ENCODE results near the gene DLL1. TPM values are rescaled to one million over a fixed set of nuclear protein-coding genes. Genes with fewer than 3 reads are reported as not detected.
A peak's percentile ranks its signal among the peaks of the same experiment; 100 is the strongest.

Gene DLL1
- total RNA-seq, 1 donor from 2014 or later, result 11.7 TPM

DNA sequence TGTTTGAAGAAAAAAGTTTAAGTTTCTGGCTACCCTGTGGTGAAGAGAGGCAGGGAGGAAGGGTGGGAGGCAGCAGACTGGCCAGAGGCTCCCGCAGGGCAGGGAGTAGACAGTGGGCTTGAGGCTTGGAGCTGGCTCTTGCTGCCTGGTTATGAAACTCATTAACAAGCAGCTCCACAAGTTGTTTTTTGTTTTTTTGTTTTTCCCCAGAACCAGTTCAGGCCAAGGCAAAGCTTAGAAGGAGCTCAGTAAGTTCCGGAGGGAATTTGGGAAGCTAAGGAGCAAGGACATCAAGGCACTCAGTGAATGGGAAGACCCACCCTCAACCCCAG, 4.0 kb downstream of the DLL1 start:
- DNase-seq (ENCODE audit: extremely low spot score, unreplicated experiment), result no peak
- no peak for TF ChIP-seq CTCF (conservative IDR thresholded peaks at IDR 0.05)
- peak overlapping the region; percentile 76 for H3K4me3 Mint-ChIP-seq
- H3K27ac Mint-ChIP-seq, result peak overlapping the region; percentile 41
- H3K36me3 Mint-ChIP-seq, result peaks cover 6% of the 10 kb centered on the region
- peaks cover 24% of the 10 kb centered on the region for H3K4me1 Mint-ChIP-seq (ENCODE audit: unreplicated experiment)
- H3K27me3 Mint-ChIP-seq, result peaks cover 48% of the 10 kb centered on the region
- H3K9me3 Mint-ChIP-seq, result no peaks in the 10 kb centered on the region

DNA sequence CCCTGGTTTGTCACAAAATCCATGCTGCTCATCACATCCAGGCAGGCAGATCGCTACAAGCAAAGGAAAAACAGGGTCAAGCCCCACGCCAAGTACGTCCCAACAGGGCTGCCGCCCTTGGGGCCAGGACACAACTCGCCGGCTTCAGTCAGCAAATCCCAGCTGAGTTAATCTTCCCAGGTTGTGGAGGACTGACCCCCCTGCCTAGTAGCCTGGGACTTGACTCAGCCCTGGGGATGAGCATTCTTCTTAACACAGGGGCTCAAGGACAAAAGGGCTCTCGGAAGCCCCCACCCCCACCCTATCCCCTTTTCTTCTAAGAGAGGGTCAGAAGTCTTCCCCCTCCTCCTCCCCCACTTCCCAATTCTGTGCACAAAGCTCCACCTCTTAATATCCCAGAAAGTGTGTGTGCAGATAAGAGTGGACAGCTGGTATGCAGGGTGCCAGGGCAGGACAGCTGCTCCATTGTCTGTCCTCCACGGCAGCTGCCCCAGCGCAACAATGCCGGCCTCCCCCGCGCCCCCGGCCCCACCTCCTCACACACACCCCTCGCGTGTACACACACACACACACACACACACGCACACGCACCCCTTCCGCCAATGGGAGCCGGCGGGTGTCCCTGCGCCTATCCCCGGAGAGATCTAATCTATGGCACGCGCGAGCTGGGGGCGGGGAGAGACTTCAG, 4.5 kb downstream of the DLL1 start:
- DNase-seq (ENCODE audit: extremely low spot score, unreplicated experiment), result no peak
- H3K4me3 Mint-ChIP-seq, result peak overlapping the region; percentile 76
- H3K4me1 Mint-ChIP-seq (ENCODE audit: unreplicated experiment), result peaks cover 21% of the 10 kb centered on the region
- peaks cover 6% of the 10 kb centered on the region for H3K36me3 Mint-ChIP-seq
- peak overlapping the region; percentile 41 for H3K27ac Mint-ChIP-seq
- no peaks in the 10 kb centered on the region for H3K9me3 Mint-ChIP-seq
- H3K27me3 Mint-ChIP-seq, result peaks cover 44% of the 10 kb centered on the region
- no peak for TF ChIP-seq CTCF (conservative IDR thresholded peaks at IDR 0.05)

DNA sequence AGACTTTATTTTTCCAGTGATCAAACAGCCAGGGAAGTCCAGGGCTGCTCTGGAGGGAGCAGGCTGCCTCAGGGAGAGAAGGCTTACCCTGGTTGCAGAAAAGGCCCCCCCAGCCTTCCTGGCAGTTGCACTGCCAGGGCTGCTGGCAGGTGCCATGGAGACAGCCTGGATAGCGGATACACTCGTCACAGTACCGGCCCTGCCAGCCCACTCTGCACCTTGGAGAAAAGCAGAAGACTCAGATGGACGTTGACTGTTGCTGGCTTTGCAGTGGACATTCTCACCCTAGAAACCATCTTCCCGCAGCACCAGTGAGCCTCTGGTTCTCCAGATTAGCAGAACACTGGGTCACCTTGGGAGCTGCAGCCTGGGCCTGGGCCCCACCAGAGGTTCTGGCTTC, 5.4 kb downstream of the DLL1 start:
- no peak for DNase-seq (ENCODE audit: extremely low spot score, unreplicated experiment)
- no peaks in the 10 kb centered on the region for H3K9me3 Mint-ChIP-seq
- TF ChIP-seq CTCF (conservative IDR thresholded peaks at IDR 0.05), result no peak
- peaks cover 43% of the 10 kb centered on the region for H3K27me3 Mint-ChIP-seq
- H3K4me1 Mint-ChIP-seq (ENCODE audit: unreplicated experiment), result peaks cover 21% of the 10 kb centered on the region
- no peak overlapping the region for H3K27ac Mint-ChIP-seq
- H3K4me3 Mint-ChIP-seq, result no peak overlapping the region
- peaks cover 6% of the 10 kb centered on the region for H3K36me3 Mint-ChIP-seq

- no peak for TF ChIP-seq CTCF (conservative IDR thresholded peaks at IDR 0.05)
- Mint-ChIP-seq H3K36me3 (peaks cover 6% of the 10 kb centered on the region), H3K4me1 (ENCODE audit: unreplicated experiment) (peaks cover 23% of the 10 kb centered on the region), H3K9me3 (peaks cover 2% of the 10 kb centered on the region), H3K4me3 (no peak overlapping the region), H3K27me3 (peaks cover 39% of the 10 kb centered on the region), H3K27ac (no peak overlapping the region)
- no peak for DNase-seq (ENCODE audit: extremely low spot score, unreplicated experiment)
Observed at GRCh38 chr6:170284866-170285469, 5.9 kb downstream of the DLL1 start.

- H3K27me3 Mint-ChIP-seq, result peaks cover 40% of the 10 kb centered on the region
- H3K4me1 Mint-ChIP-seq (ENCODE audit: unreplicated experiment), result peaks cover 29% of the 10 kb centered on the region
- H3K9me3 Mint-ChIP-seq, result peaks cover 4% of the 10 kb centered on the region
- TF ChIP-seq CTCF (conservative IDR thresholded peaks at IDR 0.05), result no peak
- peaks cover 6% of the 10 kb centered on the region for H3K36me3 Mint-ChIP-seq
- H3K4me3 Mint-ChIP-seq, result no peak overlapping the region
- H3K27ac Mint-ChIP-seq, result no peak overlapping the region
- no peak for DNase-seq (ENCODE audit: extremely low spot score, unreplicated experiment)
Observed at GRCh38 chr6:170284126-170284773, 6.6 kb downstream of the DLL1 start.
